H1 (cell line): Measurements from ENCODE around the gene SCG2. TPM values are rescaled to one million over a fixed set of nuclear protein-coding genes. Genes with fewer than 3 reads are reported as not detected.

Source experiments
- CTCF ChIA-PET: fragments of 300-600 bp; sonication (Branson Sonifier 250); formaldehyde crosslinking; loops from one replicate; lab custom pipeline; 2021; ENCODE audit not compliant: partially characterized antibody; lab: Charles Lee
- POLR2A ChIA-PET: fragments of 300-600 bp; sonication (Branson Sonifier 250); formaldehyde crosslinking; loops from one replicate; lab custom pipeline; 2021; ENCODE audit warnings: inconsistent platforms; ENCODE audit not compliant: partially characterized antibody; lab: Charles Lee
- DNase-seq, 2 experiments: peaks; one replicate each; pipeline versions ENCODE4 v3.0.0 to v3.0.0-alpha.2; 2010 to 2022; ENCODE audit warnings: low spot score in 2 of 2, low read depth in 1 of 2, mixed read lengths in 1 of 2
- FAIRE-seq: peaks from 2 replicates; lab custom pipeline; 2011; peaks lifted over from hg19 to GRCh38; lab: Jason Lieb, UNC
- H2AFZ ChIP-seq: 2 replicates; pipeline ENCODE4 v1.8.1; 2012; ENCODE audit warnings: low read length, inconsistent platforms
- H2AK5ac ChIP-seq: 2 replicates; pipeline ENCODE4 v1.6.1; 2013; ENCODE audit warnings: low read depth, low read length
- H2BK120ac ChIP-seq: replicated peaks from 2 replicates; pipeline ENCODE3; 2013; ENCODE audit warnings: low read depth, low read length, inconsistent platforms
- H2BK12ac ChIP-seq: 2 replicates; pipeline ENCODE4 v1.6.1; 2013; ENCODE audit warnings: low read depth, low read length
- H2BK15ac ChIP-seq: 2 replicates; pipeline ENCODE4 v1.6.1; 2013; ENCODE audit warnings: low read length
- H2BK20ac ChIP-seq: 2 replicates; pipeline ENCODE4 v1.6.1; 2013; ENCODE audit warnings: low read length
- H2BK5ac ChIP-seq: 2 replicates; pipeline ENCODE4 v1.6.1; 2013; ENCODE audit warnings: low read depth, low read length
- H3K14ac ChIP-seq: 2 replicates; pipeline ENCODE4 v1.6.1; 2013; ENCODE audit warnings: inconsistent platforms; ENCODE audit not compliant: insufficient read length
- H3K18ac ChIP-seq: 2 replicates; pipeline ENCODE4 v1.6.1; 2013; ENCODE audit warnings: low read length; ENCODE audit errors: extremely low read depth
- H3K23ac ChIP-seq: 2 replicates; pipeline ENCODE4 v1.6.1; 2013; ENCODE audit warnings: inconsistent platforms; ENCODE audit not compliant: insufficient read length
- H3K23me2 ChIP-seq: 2 replicates; pipeline ENCODE4 v1.6.1; 2013; ENCODE audit warnings: low read depth, low read length
- H3K27ac ChIP-seq: 2 replicates; pipeline ENCODE4 v1.6.1; 2011; ENCODE audit warnings: low read depth, low read length, inconsistent platforms
- H3K27me3 ChIP-seq, 4 experiments: replicated peaks in 1 of 4; 1 replicate in 1 of 4; 2 replicates in 3 of 4; pipeline versions ENCODE4 v1.6.1 to v1.8.1; 2011 to 2013; ENCODE audit warnings: low read length in 3 of 4, mild to moderate bottlenecking in 3 of 4, inconsistent platforms in 2 of 4, mixed read lengths in 2 of 4, moderate library complexity in 1 of 4; ENCODE audit not compliant: control insufficient read depth in 3 of 4, insufficient read depth in 3 of 4; ENCODE audit errors: extremely low read depth in 1 of 4
- H3K36me3 ChIP-seq, 4 experiments: 2 replicates each; pipeline versions ENCODE4 v1.6.1 to v1.8.1; 2011 to 2013; ENCODE audit warnings: mild to moderate bottlenecking in 4 of 4, low read length in 3 of 4, moderate library complexity in 2 of 4, control low read depth in 1 of 4, inconsistent platforms in 1 of 4; ENCODE audit not compliant: insufficient read depth in 4 of 4, control insufficient read depth in 2 of 4
- H3K4ac ChIP-seq: replicated peaks from 2 replicates; pipeline ENCODE3; 2013; ENCODE audit warnings: low read length, low read depth, mixed read lengths, inconsistent platforms; ENCODE audit not compliant: insufficient read length
- H3K4me1 ChIP-seq, 4 experiments: replicated peaks in 1 of 4; 1 replicate in 1 of 4; 2 replicates in 3 of 4; pipeline versions ENCODE4 v1.6.1 to v1.8.1; 2011 to 2013; ENCODE audit warnings: low read length in 3 of 4, inconsistent platforms in 2 of 4, mixed read lengths in 1 of 4; ENCODE audit not compliant: insufficient read depth in 4 of 4, control insufficient read depth in 3 of 4
- H3K4me2 ChIP-seq, 2 experiments: 2 replicates each; pipeline versions ENCODE4 v1.6.1 to v1.8.1; 2011 to 2013; ENCODE audit warnings: low read depth in 2 of 2, low read length in 2 of 2, control low read depth in 1 of 2, inconsistent platforms in 1 of 2, mild to moderate bottlenecking in 1 of 2; ENCODE audit not compliant: insufficient read depth in 1 of 2
- H3K4me3 ChIP-seq, 4 experiments: fragments of 200-600, 300-600 bp in 1 of 4; sonication (generic), shearing (Covaris generic), sonication (Bioruptor Twin) in 1 of 4; 2 replicates each; pipeline versions ENCODE4 v1.5.1 to v1.8.1; 2011 to 2016; ENCODE audit warnings: low read length in 4 of 4, low read depth in 3 of 4, control low read depth in 2 of 4, inconsistent platforms in 2 of 4, mild to moderate bottlenecking in 2 of 4, mixed read lengths in 1 of 4, moderate library complexity in 1 of 4; ENCODE audit not compliant: insufficient read depth in 2 of 4; ENCODE audit errors: extremely low read depth in 1 of 4
- H3K56ac ChIP-seq: replicated peaks from 2 replicates; pipeline ENCODE3; 2013; ENCODE audit warnings: low read depth, mild to moderate bottlenecking, mixed read lengths, low read length, inconsistent platforms; ENCODE audit not compliant: insufficient read length
- H3K79me1 ChIP-seq: 2 replicates; pipeline ENCODE4 v1.6.1; 2013; ENCODE audit warnings: low read depth, low read length, control low read depth
- H3K79me2 ChIP-seq, 2 experiments: 2 replicates each; pipeline versions ENCODE4 v1.6.1 to v1.8.1; 2012 to 2013; ENCODE audit warnings: low read length in 2 of 2, mild to moderate bottlenecking in 2 of 2, inconsistent platforms in 1 of 2; ENCODE audit not compliant: insufficient read depth in 2 of 2, control insufficient read depth in 1 of 2
- H3K9ac ChIP-seq, 4 experiments: replicated peaks in 1 of 4; 1 replicate in 1 of 4; 2 replicates in 3 of 4; pipeline versions ENCODE4 v1.6.1 to v1.8.1; 2011 to 2013; ENCODE audit warnings: low read depth in 3 of 4, low read length in 3 of 4, control low read depth in 2 of 4, mild to moderate bottlenecking in 2 of 4, moderate library complexity in 2 of 4, inconsistent platforms in 1 of 4; ENCODE audit errors: extremely low read depth in 1 of 4
- H3K9me3 ChIP-seq, 2 experiments: 2 replicates each; pipeline versions ENCODE4 v1.6.1 to v1.8.1; 2012 to 2013; ENCODE audit warnings: mild to moderate bottlenecking in 2 of 2, moderate library complexity in 2 of 2, control low read depth in 1 of 2, inconsistent platforms in 1 of 2, low read depth in 1 of 2, low read length in 1 of 2, mixed read lengths in 1 of 2; ENCODE audit not compliant: insufficient read depth in 2 of 2
- H4K20me1 ChIP-seq, 2 experiments: replicated peaks in 1 of 2; 2 replicates each; pipeline versions ENCODE3 to v1.8.1; 2011 to 2013; ENCODE audit warnings: inconsistent platforms in 2 of 2, low read length in 2 of 2, mild to moderate bottlenecking in 1 of 2; ENCODE audit not compliant: insufficient read depth in 2 of 2, control insufficient read depth in 1 of 2
- H4K5ac ChIP-seq: 2 replicates; pipeline ENCODE4 v1.6.1; 2013; ENCODE audit warnings: low read length, low read depth, mixed read lengths, inconsistent platforms; ENCODE audit not compliant: insufficient read length
- H4K8ac ChIP-seq: 2 replicates; pipeline ENCODE4 v1.8.0; 2013; ENCODE audit warnings: mild to moderate bottlenecking, moderate library complexity, low read length, inconsistent platforms; ENCODE audit not compliant: insufficient read depth; ENCODE audit errors: extremely low read depth
- H4K91ac ChIP-seq: replicated peaks from 2 replicates; pipeline ENCODE3; 2013; ENCODE audit warnings: low read length, mixed read lengths, inconsistent platforms; ENCODE audit not compliant: insufficient read length
- CBX5 ChIP-seq: fragments of 300-800, 300-1000 bp; sonication (generic); IDR thresholded peaks from 2 replicates; pipeline ENCODE4 v1.7.1; 2016; ENCODE audit warnings: antibody characterized with exemption, low read length, low read depth
- CHD1 ChIP-seq: IDR thresholded peaks from 2 replicates; pipeline ENCODE4 v1.6.1; 2012; ENCODE audit warnings: low read depth, low read length, improper control_type of control experiment
- EZH2 ChIP-seq: fragments of 200-600 bp; sonication (generic); IDR thresholded peaks from 2 replicates; pipeline ENCODE4 v1.7.1; 2012; ENCODE audit warnings: low read depth, mild to moderate bottlenecking, moderate library complexity, low read length, inconsistent platforms; ENCODE audit not compliant: severe bottlenecking
- JUN ChIP-seq: IDR thresholded peaks from 2 replicates; pipeline ENCODE4 v1.6.1; 2011; ENCODE audit warnings: low read depth, mild to moderate bottlenecking, improper control_type of control experiment, low read length
- JUND ChIP-seq: IDR thresholded peaks from 2 replicates; pipeline ENCODE4 v1.6.1; 2011; ENCODE audit warnings: mild to moderate bottlenecking, improper control_type of control experiment, low read length
- KDM1A ChIP-seq: fragments of 200-600, 300-600 bp; sonication (generic); IDR thresholded peaks from 2 replicates; pipeline ENCODE4 v1.7.1; 2016; ENCODE audit warnings: mild to moderate bottlenecking, low read length, borderline replicate concordance
- POLR2AphosphoS5 ChIP-seq: IDR thresholded peaks from 2 replicates; pipeline ENCODE4 v1.6.1; 2011; ENCODE audit warnings: low read depth, low read length
- RNF2 ChIP-seq: fragments of 200-900, 300-1000 bp; sonication (generic); IDR thresholded peaks from 2 replicates; pipeline ENCODE4 v1.7.1; 2016; ENCODE audit warnings: borderline replicate concordance, low read depth, mild to moderate bottlenecking, antibody characterized with exemption, low read length; ENCODE audit not compliant: poor library complexity, severe bottlenecking; ENCODE audit errors: missing control alignments
- SUZ12 ChIP-seq: fragments of 200-600 bp; sonication (generic); IDR thresholded peaks from 2 replicates; pipeline ENCODE4 v1.6.1; 2012; ENCODE audit warnings: mild to moderate bottlenecking, inconsistent platforms, low read length, moderate library complexity, mixed read lengths
- TAF7 ChIP-seq: optimal IDR thresholded peaks from 2 replicates; pipeline ENCODE3; 2011; ENCODE audit warnings: low read depth, mild to moderate bottlenecking, inconsistent platforms, low read length, moderate library complexity, borderline replicate concordance
- WGBS, 2 experiments: shearing (Covaris generic) in 1 of 2; methylation state at CpG; one replicate each; pipeline versions ENCODE4 v1.1.6 to v1.1.7; 2013 to 2015; ENCODE audit warnings: low lambda C conversion rate in 2 of 2, mixed read lengths in 2 of 2, inconsistent platforms in 1 of 2, low coverage in 1 of 2, missing lambda C conversion rate in 1 of 2; ENCODE audit not compliant: insufficient replicate concordance in 2 of 2, insufficient coverage in 1 of 2, insufficient read length in 1 of 2; ENCODE audit errors: extremely low coverage in 1 of 2, missing lambda C conversion rate in 1 of 2; 5-methylcytosine and 5-hydroxymethylcytosine counted together
- polyA plus RNA-seq, 7 experiments: library from polyadenylated mRNA; depleted of rRNA in 3 of 7; stranded (reverse) in 5 of 7; unstranded in 2 of 7; fragments of >200 nt in 5 of 7; fragments of 200-250 nt in 2 of 7; gene quantifications; 1 replicate in 5 of 7; 2 replicates in 1 of 7; 4 replicates in 1 of 7; pipeline versions ENCODE4 v1.2.1 to v1.2.3, GENCODE V29; 2011 to 2013; ENCODE audit warnings: missing spikeins in 2 of 7, mixed read lengths in 2 of 7
- total RNA-seq: library from RNA; stranded (reverse); fragmentation: NEBNext Ultra II Directional; extraction: Animal tissue kit (Norgen Biotek cat#: 25700); gene quantifications from 2 replicates; pipeline ENCODE4 v1.2.1, GENCODE V29; 2021
- TF ChIP-seq, protein P1 (sequence below): IDR thresholded peaks from 2 replicates; pipeline ENCODE4 v1.6.1; 2011; ENCODE audit warnings: low read depth, mild to moderate bottlenecking, low read length; ENCODE audit not compliant: insufficient read depth
- TF ChIP-seq, protein P2 (sequence below): IDR thresholded peaks from 2 replicates; pipeline ENCODE4 v1.6.1; 2011; ENCODE audit warnings: low read length, improper control_type of control experiment

SCG2 gene
- total and polyA plus RNA-seq, 2 of the 8 experiments (the other 6 are each of a cell fraction or from before 2014, with no cell fraction given): 0.54 to 1.0 TPM

DNA sequence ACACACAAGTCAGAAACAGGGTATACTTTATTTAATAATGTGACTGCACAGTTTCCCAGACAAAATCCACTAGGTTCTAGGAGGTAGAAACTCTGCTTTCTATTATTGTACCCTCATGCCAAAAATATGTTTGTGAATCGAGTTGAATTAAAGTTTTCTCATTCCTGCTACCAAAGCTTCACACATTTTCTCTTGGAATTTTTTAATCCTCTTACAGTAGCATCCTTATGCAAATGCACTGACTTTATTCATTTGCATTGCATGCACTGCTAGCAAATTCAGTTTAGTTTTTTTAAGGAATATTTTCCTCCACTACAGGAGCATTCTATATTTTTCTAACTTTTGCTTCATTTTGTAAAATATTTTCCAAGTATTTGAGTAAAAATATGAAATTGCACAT, 4.8 kb upstream of the SCG2 start:
- Histone ChIP-seq H3K27ac (no peak overlapping the region), H3K4me1 (no peaks in the 10 kb centered on the region), H3K9me3 (no peaks in the 10 kb centered on the region), H3K4ac (no peak overlapping the region), H3K36me3 (no peaks in the 10 kb centered on the region), H2BK12ac (no peak overlapping the region), H4K5ac (no peak overlapping the region), H2AK5ac (no peak overlapping the region), H4K8ac (no peak overlapping the region), H3K56ac (no peak overlapping the region), H2BK20ac (no peak overlapping the region), H3K18ac (no peak overlapping the region), H2BK5ac (no peak overlapping the region), H3K14ac (no peak overlapping the region), H3K23me2 (no peaks in the 10 kb centered on the region; the same call in 1 of the 2 replicates), H2BK15ac (no peak overlapping the region), H4K91ac (no peak overlapping the region), H3K79me2 (no peaks in the 10 kb centered on the region), H4K20me1 (no peaks in the 10 kb centered on the region), H3K79me1 (no peaks in the 10 kb centered on the region), H2BK120ac (no peak overlapping the region), H3K4me3 (no peak overlapping the region), H3K27me3 (no peaks in the 10 kb centered on the region; a peak in 1 of 7 replicates), H2AFZ (no peak overlapping the region), H3K9ac (no peak overlapping the region), H3K4me2 (no peak overlapping the region), H3K23ac (no peak overlapping the region)
- POLR2A ChIA-PET: interaction anchor here (0.7 kb wide), 1 partner anchor 1808 kb away, joined by 3 read pairs; no protein-coding TSS in a partner anchor
- CTCF ChIA-PET: interaction anchor here (2.0 kb wide), 1 partner anchor 11 kb away, joined by 5 read pairs; no protein-coding TSS in a partner anchor
- FAIRE-seq (no peak), DNase-seq (no peak)
- WGBS, 2 experiments: 80% methylated on average over 1 of the region's 1 CpG; no CpG with 5 or more reads in 1 of the 2 experiments
- TF ChIP-seq RNF2 (no peak), TAF7 (no peak), SUZ12 (no peak), JUN (no peak), KDM1A (no peak), EZH2 (no peak), CHD1 (no peak), POLR2AphosphoS5 (no peak), CBX5 (no peak), JUND (no peak)
- TF ChIP-seq, protein P1, sequence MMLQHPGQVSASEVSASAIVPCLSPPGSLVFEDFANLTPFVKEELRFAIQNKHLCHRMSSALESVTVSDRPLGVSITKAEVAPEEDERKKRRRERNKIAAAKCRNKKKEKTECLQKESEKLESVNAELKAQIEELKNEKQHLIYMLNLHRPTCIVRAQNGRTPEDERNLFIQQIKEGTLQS: no peak
- TF ChIP-seq, protein P2, sequence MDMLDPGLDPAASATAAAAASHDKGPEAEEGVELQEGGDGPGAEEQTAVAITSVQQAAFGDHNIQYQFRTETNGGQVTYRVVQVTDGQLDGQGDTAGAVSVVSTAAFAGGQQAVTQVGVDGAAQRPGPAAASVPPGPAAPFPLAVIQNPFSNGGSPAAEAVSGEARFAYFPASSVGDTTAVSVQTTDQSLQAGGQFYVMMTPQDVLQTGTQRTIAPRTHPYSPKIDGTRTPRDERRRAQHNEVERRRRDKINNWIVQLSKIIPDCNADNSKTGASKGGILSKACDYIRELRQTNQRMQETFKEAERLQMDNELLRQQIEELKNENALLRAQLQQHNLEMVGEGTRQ: no peak
